ENCODE results near the gene ERCC1. TPM values are rescaled to one million over a fixed set of nuclear protein-coding genes. Genes with fewer than 3 reads are reported as not detected.

ERCC1 gene
- total and polyA plus RNA-seq, 2 of the 13 experiments (the other 11 are each of a cell fraction or from before 2014, with no cell fraction given): 40.0 to 66.4 TPM

GRCh38 chr19:45439569-45440258, 16.0 kb upstream of the ERCC1 start (continued):
- 0 out of 2 replicates have a peak, but pooled peaks have one; percentile 41 for TF ChIP-seq ZNF639 (CRISPR knock-in tag; conservative IDR thresholded peaks at IDR 0.05)
- TF ChIP-seq FOXA1 (IDR thresholded peaks at IDR 0.05): no peak
- no peak for TF ChIP-seq FOXA1 (CRISPR knock-in tag; IDR thresholded peaks at IDR 0.05)
- TF ChIP-seq ZBTB43 (CRISPR knock-in tag; conservative IDR thresholded peaks at IDR 0.05): 0 out of 2 replicates have a peak, but pooled peaks have one; percentile 17
- TF ChIP-seq HOXA7 (CRISPR knock-in tag; IDR thresholded peaks at IDR 0.05): no peak
- no peak; the same call in 1 of the 2 replicates for TF ChIP-seq ELF3 (CRISPR knock-in tag; IDR thresholded peaks at IDR 0.05)
- TF ChIP-seq ZNF256 (CRISPR knock-in tag; conservative IDR thresholded peaks at IDR 0.05): no peak
- TF ChIP-seq ZNF792 (CRISPR knock-in tag; IDR thresholded peaks at IDR 0.05): no peak
- TF ChIP-seq DDIT3 (CRISPR knock-in tag; IDR thresholded peaks at IDR 0.05): no peak
- no peak for TF ChIP-seq NFRKB (IDR thresholded peaks at IDR 0.05)
- no peak for TF ChIP-seq REXO4 (CRISPR knock-in tag; IDR thresholded peaks at IDR 0.05; ENCODE audit: borderline replicate concordance)
- TF ChIP-seq ZMAT5 (CRISPR knock-in tag; IDR thresholded peaks at IDR 0.05; ENCODE audit: borderline replicate concordance, low read depth): no peak
- TF ChIP-seq MYNN (CRISPR knock-in tag; IDR thresholded peaks at IDR 0.05; ENCODE audit: low read depth): no peak
- no peak for TF ChIP-seq ZNF83 (CRISPR knock-in tag; IDR thresholded peaks at IDR 0.05; ENCODE audit: borderline replicate concordance)
- peak; percentile 56; the same call in 1 of the 2 replicates for TF ChIP-seq ZNF776 (CRISPR knock-in tag; IDR thresholded peaks at IDR 0.05)
- TF ChIP-seq HNRNPL (IDR thresholded peaks at IDR 0.05; ENCODE audit: low read depth, low read length): no peak
- peak; percentile 59; the same call in 1 of the 2 replicates for TF ChIP-seq ZGPAT (CRISPR knock-in tag; IDR thresholded peaks at IDR 0.05)
- TF ChIP-seq YEATS4 (CRISPR knock-in tag; IDR thresholded peaks at IDR 0.05; ENCODE audit: borderline replicate concordance): 0 out of 2 replicates have a peak, but pooled peaks have one; percentile 58
- TF ChIP-seq YEATS2 (CRISPR knock-in tag; IDR thresholded peaks at IDR 0.05; ENCODE audit: borderline replicate concordance): no peak
- no peak for TF ChIP-seq IRF1 (CRISPR knock-in tag; IDR thresholded peaks at IDR 0.05; ENCODE audit: low read depth)
- TF ChIP-seq THYN1 (CRISPR knock-in tag; IDR thresholded peaks at IDR 0.05; ENCODE audit: borderline replicate concordance, low read depth): no peak
- no peak for TF ChIP-seq ZNF782 (CRISPR knock-in tag; IDR thresholded peaks at IDR 0.05; ENCODE audit: borderline replicate concordance)
- no peak for TF ChIP-seq ZMYM4 (CRISPR knock-in tag; IDR thresholded peaks at IDR 0.05)
- TF ChIP-seq ZNF878 (CRISPR knock-in tag; IDR thresholded peaks at IDR 0.05): no peak
- no peak for TF ChIP-seq ZNF292 (CRISPR knock-in tag; IDR thresholded peaks at IDR 0.05; ENCODE audit: borderline replicate concordance, low read depth)
